ENCODE data around the gene ZNF77.
"Not testable (repeated sequence)": the region's sequence is repeated elsewhere in the genome, so short reads cannot be mapped to it uniquely, and the experiment has no call there.

The ZNF77 gene

GRCh38 chr19:2950286-2951124 lies 5.7 kb upstream of the ZNF77 start:
- Histone ChIP-seq H3K36me3 (ENCODE audit: control insufficient read depth, insufficient read depth, low read length) (peaks cover 7% of the 10 kb centered on the region), H3K27ac (ENCODE audit: low read depth, low read length, severe bottlenecking) (peak overlapping the region; percentile 98), H3K9me3 (ENCODE audit: control insufficient read depth, low read length) (no peaks in the 10 kb centered on the region), H3K4me1 (ENCODE audit: control insufficient read depth, insufficient read depth, low read length, poor library complexity, severe bottlenecking) (peaks cover 4% of the 10 kb centered on the region), H3K4me3 (ENCODE audit: extremely low read depth, insufficient read depth, low read length, poor library complexity, severe bottlenecking) (peak overlapping the region; percentile 99)
- 0% methylated on average over 41 to 46 of the region's 53 CpGs for WGBS, 2 experiments (ENCODE audit: insufficient coverage in 2 of 2)

- peak overlapping the region; percentile 99 for H3K4me3 ChIP-seq (ENCODE audit: extremely low read depth, insufficient read depth, low read length, poor library complexity, severe bottlenecking)
- peaks cover 4% of the 10 kb centered on the region for H3K4me1 ChIP-seq (ENCODE audit: control insufficient read depth, insufficient read depth, low read length, poor library complexity, severe bottlenecking)
- H3K27ac ChIP-seq (ENCODE audit: low read depth, low read length, severe bottlenecking) = peak overlapping the region; percentile 98
- H3K36me3 ChIP-seq (ENCODE audit: control insufficient read depth, insufficient read depth, low read length) = peaks cover 7% of the 10 kb centered on the region
- WGBS, 2 experiments (ENCODE audit: insufficient coverage in 2 of 2) = 10 to 11% methylated on average over 11 of the region's 11 CpGs
- no peaks in the 10 kb centered on the region for H3K9me3 ChIP-seq (ENCODE audit: control insufficient read depth, low read length)
These were observed 5.1 kb upstream of the ZNF77 start for GRCh38 chr19:2949939-2950285.

GRCh38 chr19:2945575-2946184 lies 909 bp upstream of the ZNF77 start:
- H3K4me3 ChIP-seq (ENCODE audit: extremely low read depth, insufficient read depth, low read length, poor library complexity, severe bottlenecking) = peak overlapping the region; percentile 85
- no peaks in the 10 kb centered on the region for H3K9me3 ChIP-seq (ENCODE audit: control insufficient read depth, low read length)
- peaks cover 4% of the 10 kb centered on the region for H3K4me1 ChIP-seq (ENCODE audit: control insufficient read depth, insufficient read depth, low read length, poor library complexity, severe bottlenecking)
- peaks cover 7% of the 10 kb centered on the region for H3K36me3 ChIP-seq (ENCODE audit: control insufficient read depth, insufficient read depth, low read length)
- peak overlapping the region; percentile 82 for H3K27ac ChIP-seq (ENCODE audit: low read depth, low read length, severe bottlenecking)
- WGBS, 2 experiments (ENCODE audit: insufficient coverage in 2 of 2) = 54 to 70% methylated on average over 6 to 15 of the region's 17 CpGs

- WGBS, 2 experiments (ENCODE audit: insufficient coverage in 2 of 2) = 4 to 5% methylated on average over 23 of the region's 23 CpGs
- Histone ChIP-seq H3K9me3 (ENCODE audit: control insufficient read depth, low read length) (no peaks in the 10 kb centered on the region), H3K36me3 (ENCODE audit: control insufficient read depth, insufficient read depth, low read length) (peaks cover 9% of the 10 kb centered on the region), H3K4me1 (ENCODE audit: control insufficient read depth, insufficient read depth, low read length, poor library complexity, severe bottlenecking) (peaks cover 1% of the 10 kb centered on the region), H3K27ac (ENCODE audit: low read depth, low read length, severe bottlenecking) (no peak overlapping the region), H3K4me3 (ENCODE audit: extremely low read depth, insufficient read depth, low read length, poor library complexity, severe bottlenecking) (peak overlapping the region; percentile 85)
These were observed 382 bp downstream of the ZNF77 start for GRCh38 chr19:2944403-2944774.

- no peak overlapping the region for H3K4me3 ChIP-seq (ENCODE audit: extremely low read depth, insufficient read depth, low read length, poor library complexity, severe bottlenecking)
- H3K9me3 ChIP-seq (ENCODE audit: control insufficient read depth, low read length) = no peaks in the 10 kb centered on the region
- H3K36me3 ChIP-seq (ENCODE audit: control insufficient read depth, insufficient read depth, low read length) = peaks cover 14% of the 10 kb centered on the region
- 89 to 92% methylated on average over 11 to 12 of the region's 14 CpGs for WGBS, 2 experiments (ENCODE audit: insufficient coverage in 2 of 2)
- no peaks in the 10 kb centered on the region for H3K4me1 ChIP-seq (ENCODE audit: control insufficient read depth, insufficient read depth, low read length, poor library complexity, severe bottlenecking)
- no peak overlapping the region for H3K27ac ChIP-seq (ENCODE audit: low read depth, low read length, severe bottlenecking)
These were observed 1.7 kb downstream of the ZNF77 start for GRCh38 chr19:2942928-2943640.

GRCh38 chr19:2935863-2936262 lies 8.9 kb downstream of the ZNF77 start:
- 90 to 100% methylated on average over 1 to 3 of the region's 4 CpGs for WGBS, 2 experiments (ENCODE audit: insufficient coverage in 2 of 2)
- H3K4me3 ChIP-seq (ENCODE audit: extremely low read depth, insufficient read depth, low read length, poor library complexity, severe bottlenecking); H3K4me1 ChIP-seq (ENCODE audit: control insufficient read depth, insufficient read depth, low read length, poor library complexity, severe bottlenecking); H3K27ac ChIP-seq (ENCODE audit: low read depth, low read length, severe bottlenecking): not testable (repeated sequence)
- peaks cover 76% of the 10 kb centered on the region for H3K36me3 ChIP-seq (ENCODE audit: control insufficient read depth, insufficient read depth, low read length)
- peaks cover 31% of the 10 kb centered on the region for H3K9me3 ChIP-seq (ENCODE audit: control insufficient read depth, low read length)

- WGBS, 2 experiments (ENCODE audit: insufficient coverage in 2 of 2) = 96 to 97% methylated on average over 17 to 18 of the region's 18 CpGs
- Histone ChIP-seq H3K4me1 (ENCODE audit: control insufficient read depth, insufficient read depth, low read length, poor library complexity, severe bottlenecking) (no peaks in the 10 kb centered on the region), H3K9me3 (ENCODE audit: control insufficient read depth, low read length) (peaks cover 35% of the 10 kb centered on the region), H3K27ac (ENCODE audit: low read depth, low read length, severe bottlenecking) (no peak overlapping the region), H3K36me3 (ENCODE audit: control insufficient read depth, insufficient read depth, low read length) (peaks cover 67% of the 10 kb centered on the region), H3K4me3 (ENCODE audit: extremely low read depth, insufficient read depth, low read length, poor library complexity, severe bottlenecking) (no peak overlapping the region)
These were observed 11.3 kb downstream of the ZNF77 start for GRCh38 chr19:2933490-2933910.

GRCh38 chr19:2927032-2927430 lies 17.7 kb downstream of the ZNF77 start:
- Histone ChIP-seq H3K36me3 (ENCODE audit: control insufficient read depth, insufficient read depth, low read length) (peaks cover 8% of the 10 kb centered on the region), H3K9me3 (ENCODE audit: control insufficient read depth, low read length) (peaks cover 5% of the 10 kb centered on the region), H3K4me3 (ENCODE audit: extremely low read depth, insufficient read depth, low read length, poor library complexity, severe bottlenecking) (no peak overlapping the region), H3K27ac (ENCODE audit: low read depth, low read length, severe bottlenecking) (no peak overlapping the region), H3K4me1 (ENCODE audit: control insufficient read depth, insufficient read depth, low read length, poor library complexity, severe bottlenecking) (no peaks in the 10 kb centered on the region)
- 97 to 99% methylated on average over 12 to 14 of the region's 18 CpGs for WGBS, 2 experiments (ENCODE audit: insufficient coverage in 2 of 2)

GRCh38 chr19:2926341-2927031 lies 18.3 kb downstream of the ZNF77 start:
- no peak overlapping the region for H3K27ac ChIP-seq (ENCODE audit: low read depth, low read length, severe bottlenecking)
- 95 to 97% methylated on average over 28 to 34 of the region's 53 CpGs for WGBS, 2 experiments (ENCODE audit: insufficient coverage in 2 of 2)
- H3K4me3 ChIP-seq (ENCODE audit: extremely low read depth, insufficient read depth, low read length, poor library complexity, severe bottlenecking) = no peak overlapping the region
- H3K4me1 ChIP-seq (ENCODE audit: control insufficient read depth, insufficient read depth, low read length, poor library complexity, severe bottlenecking) = no peaks in the 10 kb centered on the region
- peaks cover 6% of the 10 kb centered on the region for H3K36me3 ChIP-seq (ENCODE audit: control insufficient read depth, insufficient read depth, low read length)
- H3K9me3 ChIP-seq (ENCODE audit: control insufficient read depth, low read length) = peaks cover 5% of the 10 kb centered on the region

- Histone ChIP-seq H3K4me1 (ENCODE audit: control insufficient read depth, insufficient read depth, low read length, poor library complexity, severe bottlenecking) (no peaks in the 10 kb centered on the region), H3K4me3 (ENCODE audit: extremely low read depth, insufficient read depth, low read length, poor library complexity, severe bottlenecking) (no peak overlapping the region), H3K9me3 (ENCODE audit: control insufficient read depth, low read length) (no peaks in the 10 kb centered on the region), H3K27ac (ENCODE audit: low read depth, low read length, severe bottlenecking) (no peak overlapping the region), H3K36me3 (ENCODE audit: control insufficient read depth, insufficient read depth, low read length) (peaks cover 14% of the 10 kb centered on the region)
- 63 to 90% methylated on average over 3 to 4 of the region's 4 CpGs for WGBS, 2 experiments (ENCODE audit: insufficient coverage in 2 of 2)
These were observed 21.3 kb downstream of the ZNF77 start for GRCh38 chr19:2923510-2923909.

All from mesodermal cell (in vitro differentiated cells).